KOPT-K1 (cell line): ENCODE results near the gene MON2.

Source experiments
- H3K27ac ChIP-seq: fragments of 200-600 bp; sonication (generic); 2 replicates; pipeline ENCODE4 v1.5.1; 2016; ENCODE audit warnings: antibody characterized with exemption, mild to moderate bottlenecking, low read depth, low read length; ENCODE audit not compliant: poor library complexity, severe bottlenecking
- H3K36me3 ChIP-seq: fragments of 200-600 bp; sonication (generic); 2 replicates; pipeline ENCODE4 v1.5.1; 2017; ENCODE audit warnings: antibody characterized with exemption, mild to moderate bottlenecking, low read length, moderate library complexity; ENCODE audit not compliant: insufficient read depth
- H3K9me3 ChIP-seq: fragments of 200-600 bp; sonication (generic); 2 replicates; pipeline ENCODE4 v1.5.1; 2017; ENCODE audit warnings: antibody characterized with exemption, low read length, mild to moderate bottlenecking; ENCODE audit not compliant: insufficient read depth, poor library complexity, severe bottlenecking

Gene MON2

GRCh38 chr12:62519043-62519442, 52.4 kb downstream of the MON2 start:
- peaks cover 5% of the 10 kb centered on the region for H3K9me3 ChIP-seq
- no peak overlapping the region for H3K27ac ChIP-seq
- H3K36me3 ChIP-seq: peaks cover 40% of the 10 kb centered on the region

GRCh38 chr12:62520361-62520760, 53.7 kb downstream of the MON2 start:
- no peaks in the 10 kb centered on the region for H3K9me3 ChIP-seq
- H3K36me3 ChIP-seq: peaks cover 29% of the 10 kb centered on the region
- H3K27ac ChIP-seq: no peak overlapping the region

GRCh38 chr12:62522984-62523383, 56.4 kb downstream of the MON2 start:
- Histone ChIP-seq H3K9me3 (no peaks in the 10 kb centered on the region), H3K27ac (no peak overlapping the region), H3K36me3 (peaks cover 46% of the 10 kb centered on the region)

- Histone ChIP-seq H3K27ac (no peak overlapping the region), H3K36me3 (peaks cover 44% of the 10 kb centered on the region)
Observed at GRCh38 chr12:62523619-62524018, 57.0 kb downstream of the MON2 start.

GRCh38 chr12:62525271-62525670, 58.6 kb downstream of the MON2 start:
- Histone ChIP-seq H3K9me3 (no peaks in the 10 kb centered on the region), H3K36me3 (peaks cover 33% of the 10 kb centered on the region), H3K27ac (peak overlapping the region; percentile 21)

More at GRCh38 chr12:62523619-62524018, 57.0 kb downstream of the MON2 start:
- H3K9me3 ChIP-seq: no peaks in the 10 kb centered on the region

GRCh38 chr12:62530596-62530995, 64.0 kb downstream of the MON2 start:
- H3K9me3 ChIP-seq: no peaks in the 10 kb centered on the region
- no peak overlapping the region for H3K27ac ChIP-seq
- H3K36me3 ChIP-seq: peaks cover 65% of the 10 kb centered on the region

GRCh38 chr12:62532333-62532732, 65.7 kb downstream of the MON2 start:
- H3K27ac ChIP-seq: no peak overlapping the region
- H3K9me3 ChIP-seq: no peaks in the 10 kb centered on the region
- H3K36me3 ChIP-seq: peaks cover 64% of the 10 kb centered on the region

- Histone ChIP-seq H3K27ac (no peak overlapping the region), H3K9me3 (no peaks in the 10 kb centered on the region), H3K36me3 (peaks cover 65% of the 10 kb centered on the region)
Observed at GRCh38 chr12:62533087-62533754, 66.6 kb downstream of the MON2 start.

GRCh38 chr12:62533755-62534107, 67.1 kb downstream of the MON2 start:
- H3K27ac ChIP-seq: no peak overlapping the region
- no peaks in the 10 kb centered on the region for H3K9me3 ChIP-seq
- peaks cover 66% of the 10 kb centered on the region for H3K36me3 ChIP-seq

- no peak overlapping the region for H3K27ac ChIP-seq
- peaks cover 80% of the 10 kb centered on the region for H3K36me3 ChIP-seq
- H3K9me3 ChIP-seq: no peaks in the 10 kb centered on the region
Observed at GRCh38 chr12:62536546-62536945, 69.9 kb downstream of the MON2 start.

GRCh38 chr12:62537551-62537950, 70.9 kb downstream of the MON2 start:
- Histone ChIP-seq H3K36me3 (peaks cover 85% of the 10 kb centered on the region), H3K27ac (no peak overlapping the region), H3K9me3 (no peaks in the 10 kb centered on the region)

GRCh38 chr12:62540354-62540753, 73.7 kb downstream of the MON2 start:
- Histone ChIP-seq H3K27ac (no peak overlapping the region), H3K36me3 (peaks cover 89% of the 10 kb centered on the region)

GRCh38 chr12:62542814-62543213, 76.2 kb downstream of the MON2 start:
- H3K27ac ChIP-seq: no peak overlapping the region
- no peaks in the 10 kb centered on the region for H3K9me3 ChIP-seq
- H3K36me3 ChIP-seq: peaks cover 90% of the 10 kb centered on the region

More at GRCh38 chr12:62540354-62540753, 73.7 kb downstream of the MON2 start:
- no peaks in the 10 kb centered on the region for H3K9me3 ChIP-seq

- Histone ChIP-seq H3K36me3 (peaks cover 90% of the 10 kb centered on the region), H3K9me3 (no peaks in the 10 kb centered on the region), H3K27ac (no peak overlapping the region)
Observed at GRCh38 chr12:62543324-62543723, 76.7 kb downstream of the MON2 start.

GRCh38 chr12:62543741-62544140, 77.1 kb downstream of the MON2 start:
- no peak overlapping the region for H3K27ac ChIP-seq
- H3K36me3 ChIP-seq: peaks cover 86% of the 10 kb centered on the region
- no peaks in the 10 kb centered on the region for H3K9me3 ChIP-seq

- Histone ChIP-seq H3K36me3 (peaks cover 68% of the 10 kb centered on the region), H3K27ac (no peak overlapping the region), H3K9me3 (no peaks in the 10 kb centered on the region)
Observed at GRCh38 chr12:62552906-62553556, 86.4 kb downstream of the MON2 start.
